ENCODE data around the gene AKNA. TPM values are rescaled to one million over a fixed set of nuclear protein-coding genes. Genes with fewer than 3 reads are reported as not detected.

The AKNA gene
- total RNA-seq, 1 donor from 2014 or later: 2.6 TPM

DNA sequence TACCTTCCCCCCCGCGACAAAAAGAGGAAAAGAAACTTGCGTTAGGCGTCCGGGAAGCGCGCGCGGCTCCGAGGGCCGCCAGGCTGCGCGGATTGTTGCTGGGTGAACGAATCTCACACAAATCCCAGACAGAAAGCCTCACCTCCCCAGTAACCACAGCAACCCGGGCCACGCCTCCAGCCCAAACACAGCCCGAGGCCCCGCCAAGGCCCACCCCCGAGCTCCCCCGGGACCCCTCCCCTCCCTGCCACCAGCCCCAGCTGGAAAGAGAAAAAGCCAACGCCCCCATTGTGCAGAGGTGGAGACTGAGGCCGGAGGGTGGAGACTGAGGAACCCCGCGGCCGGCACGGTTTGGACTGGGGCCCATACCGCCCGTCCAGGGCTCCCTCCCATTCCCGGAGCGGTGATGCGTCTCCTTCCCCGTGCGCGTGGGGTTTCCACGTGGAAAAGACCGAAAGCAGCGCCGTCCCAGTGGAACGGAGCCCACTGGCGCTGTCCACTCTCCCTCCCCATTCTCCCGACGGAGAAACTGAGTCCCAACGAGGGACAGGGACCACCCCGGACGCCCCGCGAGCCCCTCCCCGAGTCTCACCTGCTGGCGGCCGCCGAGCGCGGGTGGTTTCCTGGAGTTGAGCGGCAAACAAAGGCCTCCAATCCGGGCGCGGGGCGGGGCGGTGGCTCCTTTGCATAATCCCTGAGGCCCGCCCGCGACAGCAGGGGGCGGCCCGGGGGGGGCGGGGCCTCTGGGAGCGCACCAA lies 10.2 kb upstream of the AKNA start:
- Histone ChIP-seq H3K36me3 (ENCODE audit: control insufficient read depth, insufficient read depth, low read length) (no peaks in the 10 kb centered on the region), H3K27me3 (ENCODE audit: control insufficient read depth, insufficient read depth, low read length) (no peaks in the 10 kb centered on the region), H3K4me3 (ENCODE audit: low read depth, low read length) (peak overlapping the region; percentile 83)
- TF ChIP-seq, protein P1, sequence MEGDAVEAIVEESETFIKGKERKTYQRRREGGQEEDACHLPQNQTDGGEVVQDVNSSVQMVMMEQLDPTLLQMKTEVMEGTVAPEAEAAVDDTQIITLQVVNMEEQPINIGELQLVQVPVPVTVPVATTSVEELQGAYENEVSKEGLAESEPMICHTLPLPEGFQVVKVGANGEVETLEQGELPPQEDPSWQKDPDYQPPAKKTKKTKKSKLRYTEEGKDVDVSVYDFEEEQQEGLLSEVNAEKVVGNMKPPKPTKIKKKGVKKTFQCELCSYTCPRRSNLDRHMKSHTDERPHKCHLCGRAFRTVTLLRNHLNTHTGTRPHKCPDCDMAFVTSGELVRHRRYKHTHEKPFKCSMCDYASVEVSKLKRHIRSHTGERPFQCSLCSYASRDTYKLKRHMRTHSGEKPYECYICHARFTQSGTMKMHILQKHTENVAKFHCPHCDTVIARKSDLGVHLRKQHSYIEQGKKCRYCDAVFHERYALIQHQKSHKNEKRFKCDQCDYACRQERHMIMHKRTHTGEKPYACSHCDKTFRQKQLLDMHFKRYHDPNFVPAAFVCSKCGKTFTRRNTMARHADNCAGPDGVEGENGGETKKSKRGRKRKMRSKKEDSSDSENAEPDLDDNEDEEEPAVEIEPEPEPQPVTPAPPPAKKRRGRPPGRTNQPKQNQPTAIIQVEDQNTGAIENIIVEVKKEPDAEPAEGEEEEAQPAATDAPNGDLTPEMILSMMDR (IDR thresholded peaks at IDR 0.05; ENCODE audit: insufficient read depth, low read length, severe bottlenecking): no peak
- DNase-seq (ENCODE audit: low read depth) (peak; percentile 72), FAIRE-seq (no peak)

DNA sequence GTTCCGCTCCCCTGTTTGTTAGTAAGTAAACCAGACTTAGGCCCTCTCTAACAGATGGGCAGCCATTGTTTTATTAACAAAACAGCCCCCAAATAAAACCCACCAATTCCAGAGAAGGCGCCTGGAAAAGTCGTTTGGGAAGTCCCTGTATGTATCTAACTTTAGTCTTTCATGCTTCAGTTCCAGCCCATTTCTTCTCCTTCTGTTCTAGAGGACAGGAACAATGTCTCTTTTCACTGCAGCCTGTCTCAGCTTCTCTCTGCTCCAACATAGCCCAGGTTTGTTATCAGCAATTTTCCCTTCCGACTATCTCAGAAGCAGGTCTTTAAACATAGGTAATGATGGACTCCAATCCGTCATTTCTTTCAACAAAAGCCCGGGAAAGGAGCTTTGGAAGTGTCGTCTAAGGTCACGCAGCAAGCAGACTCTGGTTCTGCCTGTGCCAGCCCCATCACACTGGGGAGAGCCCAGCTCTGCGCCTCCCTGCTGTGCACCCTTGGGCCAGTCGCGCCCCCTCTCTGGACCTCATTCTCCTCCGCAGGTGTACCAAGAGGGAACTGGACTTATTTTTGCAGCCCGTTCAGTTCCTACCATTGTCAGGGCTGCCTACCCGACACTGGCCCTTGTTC lies 9.6 kb upstream of the AKNA start:
- FAIRE-seq (no peak), DNase-seq (ENCODE audit: low read depth) (no peak)
- H3K4me3 ChIP-seq (ENCODE audit: low read depth, low read length): peak overlapping the region; percentile 83
- TF ChIP-seq, protein P1 (IDR thresholded peaks at IDR 0.05; ENCODE audit: insufficient read depth, low read length, severe bottlenecking): no peak
- no peaks in the 10 kb centered on the region for H3K27me3 ChIP-seq (ENCODE audit: control insufficient read depth, insufficient read depth, low read length)
- no peaks in the 10 kb centered on the region for H3K36me3 ChIP-seq (ENCODE audit: control insufficient read depth, insufficient read depth, low read length)

DNA sequence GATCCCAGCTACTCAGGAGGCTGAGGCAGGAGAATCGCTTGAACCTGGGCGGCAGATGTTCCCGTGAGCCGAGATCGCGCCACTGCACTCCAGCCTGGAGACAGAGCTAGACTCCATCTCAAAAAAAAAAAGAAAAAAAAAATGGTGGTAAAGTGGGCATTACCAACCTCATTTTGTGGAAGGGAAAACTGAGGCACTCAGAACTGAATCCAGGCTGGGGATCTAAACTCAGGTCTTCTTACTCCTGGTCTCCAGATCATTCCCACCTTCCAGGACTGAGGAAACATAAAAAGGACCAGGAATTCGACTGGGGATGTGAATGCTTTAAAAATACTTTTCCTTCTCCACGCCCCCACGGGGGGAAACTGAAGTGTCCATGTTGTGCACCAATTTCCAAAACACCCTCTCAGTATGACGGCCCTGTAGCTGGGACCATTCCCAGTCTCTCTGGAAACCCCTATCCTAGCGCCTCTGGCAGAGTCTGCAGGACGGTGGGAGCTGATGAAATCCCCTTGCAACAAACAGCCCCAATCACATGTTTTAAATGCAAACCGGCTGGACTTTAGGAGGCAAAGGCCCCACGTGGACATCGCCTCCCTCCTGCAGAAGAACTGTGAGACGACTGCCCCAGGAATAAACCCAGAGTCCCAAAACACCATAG lies 8.9 kb upstream of the AKNA start:
- DNase-seq (ENCODE audit: low read depth) (no peak), FAIRE-seq (no peak)
- TF ChIP-seq, protein P1 (IDR thresholded peaks at IDR 0.05; ENCODE audit: insufficient read depth, low read length, severe bottlenecking): no peak

DNA sequence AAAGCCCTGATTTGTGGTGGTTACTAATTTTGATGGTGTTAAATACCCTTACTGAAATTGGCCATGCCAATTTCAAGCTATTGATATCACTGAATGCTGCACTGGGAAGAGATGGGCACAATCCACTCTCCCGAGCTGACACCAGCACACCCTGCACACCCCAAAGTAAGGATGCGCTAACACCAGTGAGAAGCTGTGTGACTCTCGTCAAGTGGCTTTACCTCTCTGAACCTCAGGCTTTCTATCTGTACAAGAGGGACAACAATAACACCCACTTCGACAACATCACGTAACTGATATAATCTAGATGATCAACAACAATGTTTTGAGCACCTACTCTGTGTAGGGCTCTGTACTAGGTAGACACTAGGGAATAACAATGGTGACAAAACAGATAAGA lies 8.0 kb upstream of the AKNA start:
- no peak overlapping the region for H3K4me3 ChIP-seq (ENCODE audit: low read depth, low read length)
- H3K27me3 ChIP-seq (ENCODE audit: control insufficient read depth, insufficient read depth, low read length): no peaks in the 10 kb centered on the region
- FAIRE-seq: no peak
- TF ChIP-seq, protein P1 (IDR thresholded peaks at IDR 0.05; ENCODE audit: insufficient read depth, low read length, severe bottlenecking): no peak
- DNase-seq (ENCODE audit: low read depth): no peak
- no peaks in the 10 kb centered on the region for H3K36me3 ChIP-seq (ENCODE audit: control insufficient read depth, insufficient read depth, low read length)

More for the DNA sequence above, 8.9 kb upstream of the AKNA start:
- no peaks in the 10 kb centered on the region for H3K36me3 ChIP-seq (ENCODE audit: control insufficient read depth, insufficient read depth, low read length)
- no peak overlapping the region for H3K4me3 ChIP-seq (ENCODE audit: low read depth, low read length)
- H3K27me3 ChIP-seq (ENCODE audit: control insufficient read depth, insufficient read depth, low read length): no peaks in the 10 kb centered on the region

DNA sequence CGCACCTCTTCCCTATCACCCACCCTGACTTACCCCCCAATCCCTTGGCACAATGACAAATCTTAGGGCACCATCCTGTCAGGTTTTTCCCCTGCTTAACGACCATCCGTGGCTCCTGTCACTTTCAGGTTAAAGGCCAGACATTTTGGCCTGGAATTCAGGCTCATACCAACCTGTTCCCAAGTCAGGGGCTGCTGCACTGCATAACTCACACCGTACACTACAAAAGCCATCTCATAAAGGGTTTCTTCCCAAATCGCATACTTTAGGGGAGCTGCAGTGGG lies 7.5 kb upstream of the AKNA start:
- TF ChIP-seq, protein P1 (IDR thresholded peaks at IDR 0.05; ENCODE audit: insufficient read depth, low read length, severe bottlenecking): no peak
- FAIRE-seq (no peak), DNase-seq (ENCODE audit: low read depth) (no peak)
- no peaks in the 10 kb centered on the region for H3K27me3 ChIP-seq (ENCODE audit: control insufficient read depth, insufficient read depth, low read length)
- no peaks in the 10 kb centered on the region for H3K36me3 ChIP-seq (ENCODE audit: control insufficient read depth, insufficient read depth, low read length)
- no peak overlapping the region for H3K4me3 ChIP-seq (ENCODE audit: low read depth, low read length)
